Endothelial cell of umbilical vein (primary cell): Measurements from ENCODE around the gene CASP2. TPM values are rescaled to one million over a fixed set of nuclear protein-coding genes. Genes with fewer than 3 reads are reported as not detected.

ENCODE experiments used
- BruUV-seq: library from RNA; stranded (reverse); fragments of 400-500 nt; replicated peaks from 2 replicates; lab custom pipeline; 2021; lab: Mats Ljungman, UMichigan
- CTCF ChIA-PET: fragments of 300-600, 350-600 bp; sonication (Branson Sonifier 250); formaldehyde crosslinking; loops from one replicate; lab custom pipeline; 2021; ENCODE audit warnings: antibody characterized with exemption, inconsistent platforms; lab: Charles Lee
- POLR2A ChIA-PET: fragments of 300-600, 350-600 bp; sonication (Branson Sonifier 250); formaldehyde crosslinking; loops from one replicate; lab custom pipeline; 2021; ENCODE audit warnings: antibody characterized with exemption, inconsistent platforms; lab: Charles Lee
- DNase-seq: peaks from one replicate; pipeline ENCODE4 v3.0.0-alpha.2; 2011; ENCODE audit warnings: low read depth, low spot score
- FAIRE-seq: peaks from 2 replicates; lab custom pipeline; 2011; peaks lifted over from hg19 to GRCh38; lab: Jason Lieb, UNC
- H2AFZ ChIP-seq: 2 replicates; pipeline ENCODE4 v1.6.0; 2012; ENCODE audit warnings: low read depth, low read length, control low read depth, inconsistent platforms
- H3K27ac ChIP-seq: 2 replicates; pipeline ENCODE4 v1.5.1; 2011; ENCODE audit warnings: low read depth, mild to moderate bottlenecking, control low read depth, low read length, moderate library complexity; ENCODE audit not compliant: insufficient read depth
- H3K27me3 ChIP-seq, 2 experiments: 2 replicates each; pipeline versions ENCODE4 v1.6.0 to v1.6.1; 2011; ENCODE audit warnings: low read length in 2 of 2, mixed read lengths in 1 of 2; ENCODE audit not compliant: control insufficient read depth in 2 of 2, insufficient read depth in 2 of 2
- H3K36me3 ChIP-seq, 2 experiments: 2 replicates in 1 of 2; 3 replicates in 1 of 2; pipeline ENCODE4 v1.5.1; 2011; ENCODE audit warnings: low read length in 2 of 2, mild to moderate bottlenecking in 1 of 2, moderate library complexity in 1 of 2; ENCODE audit not compliant: control insufficient read depth in 2 of 2, insufficient read depth in 2 of 2; ENCODE audit errors: extremely low read depth in 1 of 2
- H3K4me1 ChIP-seq: 3 replicates; pipeline ENCODE4 v1.5.1; 2011; ENCODE audit warnings: mild to moderate bottlenecking, low read length; ENCODE audit not compliant: control insufficient read depth, insufficient read depth; ENCODE audit errors: extremely low read depth
- H3K4me2 ChIP-seq: 2 replicates; pipeline ENCODE4 v1.6.1; 2011; ENCODE audit warnings: low read length, control low read depth, mixed read lengths; ENCODE audit not compliant: insufficient read depth
- H3K4me3 ChIP-seq, 3 experiments: fragments of 200-600 bp in 1 of 3; sonication (generic), shearing (Covaris generic) in 1 of 3; replicated peaks in 1 of 3; 2 replicates each; pipeline ENCODE4 v1.5.1; 2011 to 2016; ENCODE audit warnings: control low read depth in 3 of 3, low read length in 3 of 3, mild to moderate bottlenecking in 2 of 3, inconsistent platforms in 1 of 3, low read depth in 1 of 3, moderate library complexity in 1 of 3; ENCODE audit not compliant: insufficient read depth in 1 of 3
- H3K79me2 ChIP-seq: 2 replicates; pipeline ENCODE4 v1.6.0; 2012; ENCODE audit warnings: low read length, inconsistent platforms; ENCODE audit not compliant: control insufficient read depth, insufficient read depth
- H3K9ac ChIP-seq: replicated peaks from 2 replicates; pipeline ENCODE3; 2011; ENCODE audit warnings: low read length, control low read depth; ENCODE audit not compliant: insufficient read depth; ENCODE audit errors: extremely low read depth
- H3K9me1 ChIP-seq: replicated peaks from 3 replicates; pipeline ENCODE4 v1.6.0; 2011; ENCODE audit warnings: mild to moderate bottlenecking, low read length; ENCODE audit not compliant: control insufficient read depth, insufficient read depth; ENCODE audit errors: extremely low read depth
- H3K9me3 ChIP-seq: replicated peaks from 2 replicates; pipeline ENCODE4 v1.5.1; 2012; ENCODE audit warnings: low read length, inconsistent platforms; ENCODE audit not compliant: control insufficient read depth, insufficient read depth
- H4K20me1 ChIP-seq: replicated peaks from 2 replicates; pipeline ENCODE3; 2011; ENCODE audit warnings: mild to moderate bottlenecking, low read length; ENCODE audit not compliant: control insufficient read depth, insufficient read depth; ENCODE audit errors: extremely low read depth
- CTCF ChIP-seq, 2 donors: IDR thresholded peaks; 1 replicate in 1 of 2; 2 replicates in 1 of 2; pipeline ENCODE4 v1.5.1; 2011; ENCODE audit warnings: low read length in 2 of 2, mild to moderate bottlenecking in 2 of 2, moderate library complexity in 2 of 2, control low read depth in 1 of 2, inconsistent platforms in 1 of 2, low read depth in 1 of 2; ENCODE audit not compliant: insufficient read depth in 1 of 2; ENCODE audit errors: extremely low read depth in 1 of 2
- EZH2 ChIP-seq: IDR thresholded peaks from 2 replicates; pipeline ENCODE4 v1.6.1; 2012; ENCODE audit warnings: borderline replicate concordance, low read depth, mild to moderate bottlenecking, moderate library complexity, low read length, inconsistent platforms; ENCODE audit not compliant: severe bottlenecking
- FOS ChIP-seq: IDR thresholded peaks from 2 replicates; pipeline ENCODE4 v1.6.1; 2011; ENCODE audit warnings: mild to moderate bottlenecking, low read length, moderate library complexity, borderline replicate concordance; ENCODE audit not compliant: insufficient read depth
- GATA2 ChIP-seq: IDR thresholded peaks from 2 replicates; pipeline ENCODE4 v1.7.0; 2011; ENCODE audit warnings: low read depth, mild to moderate bottlenecking, moderate library complexity, mixed read lengths, low read length; ENCODE audit not compliant: insufficient read length, insufficient read depth
- JUN ChIP-seq: IDR thresholded peaks from 2 replicates; pipeline ENCODE4 v1.6.1; 2011; ENCODE audit warnings: borderline replicate concordance, low read depth; ENCODE audit not compliant: insufficient read length, insufficient read depth
- MYC ChIP-seq: IDR thresholded peaks from one replicate; pipeline ENCODE4 v1.6.1; 2011; ENCODE audit warnings: mild to moderate bottlenecking, low read depth, low read length
- POLR2A ChIP-seq: IDR thresholded peaks from 2 replicates; pipeline ENCODE4 v1.6.1; 2012; ENCODE audit warnings: low read depth, mild to moderate bottlenecking, control low read depth, low read length
- POLR2AphosphoS5 ChIP-seq: IDR thresholded peaks from 2 replicates; pipeline ENCODE4 v1.6.1; 2012; ENCODE audit warnings: low read depth, mild to moderate bottlenecking, control low read depth, low read length, moderate library complexity; ENCODE audit not compliant: insufficient read depth
- dilution Hi-C: fragments of 300-500 bp; cut with MboI; formaldehyde crosslinking; loops from one replicate; pipeline ENCODE4 v1.15.0; 2019; ENCODE audit warnings: low sequenced_read_pairs; ENCODE audit not compliant: extremely low pct_ligation_motif_present
- intact Hi-C: fragments of 100-400 bp; cut with micrococcal nuclease; formaldehyde crosslinking; loops from one replicate; pipeline ENCODE4 v1.10.0; 2022
- polyA plus RNA-seq, 4 experiments: library from polyadenylated mRNA; depleted of rRNA in 3 of 4; stranded (reverse) in 3 of 4; unstranded in 1 of 4; fragments of >200 nt; gene quantifications; 2 replicates each; pipeline versions ENCODE4 v1.2.1 to v1.2.3, GENCODE V29; 2011 to 2012; ENCODE audit warnings: missing spikeins in 1 of 4
- total RNA-seq: library from RNA; stranded (reverse); gene quantifications from 2 replicates; pipeline ENCODE4 v1.2.3, GENCODE V29; 2021
- TF ChIP-seq, protein P1 (sequence below): IDR thresholded peaks from 2 replicates; pipeline ENCODE4 v1.6.1; 2011; ENCODE audit not compliant: insufficient read depth, insufficient read length

CASP2 gene
- total and polyA plus RNA-seq, 2 donors (not counting 3 experiments of a cell fraction or from before 2014, with no cell fraction given): 36.3 to 57.9 TPM

DNA sequence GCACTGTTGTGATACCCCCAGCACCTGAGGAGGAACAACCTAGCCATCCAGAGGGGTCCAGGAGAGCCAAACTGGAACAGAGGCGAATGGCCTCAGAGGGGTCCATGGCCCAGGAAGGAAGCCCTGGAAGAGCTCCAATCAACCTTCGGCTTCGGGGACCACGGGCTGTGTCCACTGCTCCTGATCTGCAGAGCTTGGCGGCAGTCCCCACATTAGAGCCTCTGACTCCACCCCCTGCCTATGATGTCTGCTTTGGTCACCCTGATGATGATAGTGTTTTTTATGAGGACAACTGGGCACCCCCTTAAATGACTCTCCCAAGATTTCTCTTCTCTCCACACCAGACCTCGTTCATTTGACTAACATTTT is 1.6 kb upstream of the CASP2 start:
- no peak for FAIRE-seq
- intact Hi-C loops: loop anchor here (5.0 kb wide), 1 partner anchor 44 kb away; no protein-coding TSS in a partner anchor
- POLR2A ChIA-PET: no interaction called here

GRCh38 chr7:143287339-143287934 is 714 bp upstream of the CASP2 start:
- dilution Hi-C loops (no loop called here), intact Hi-C loops (loop anchor here (5.0 kb wide), 1 partner anchor 45 kb away; no protein-coding TSS in a partner anchor)
- BruUV-seq: TSS peak; percentile 48
- FAIRE-seq: no peak
- TF ChIP-seq EZH2 (no peak), GATA2 (no peak), POLR2A (no peak), JUN (no peak), POLR2AphosphoS5 (no peak), MYC (no peak), FOS (no peak), CTCF (IDR thresholded peaks at IDR 0.05; ENCODE audit: extremely low read depth in 1 of 2, insufficient read depth in 1 of 2, low read depth in 1 of 2, low read length in 2 of 2) (no peak)
- TF ChIP-seq, protein P1, sequence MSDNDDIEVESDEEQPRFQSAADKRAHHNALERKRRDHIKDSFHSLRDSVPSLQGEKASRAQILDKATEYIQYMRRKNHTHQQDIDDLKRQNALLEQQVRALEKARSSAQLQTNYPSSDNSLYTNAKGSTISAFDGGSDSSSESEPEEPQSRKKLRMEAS: no peak
- Histone ChIP-seq H3K9me1 (no peaks in the 10 kb centered on the region), H3K4me3 (peak overlapping the region in 2 of 3 experiments; percentile 23 to 32), H3K9me3 (no peaks in the 10 kb centered on the region), H2AFZ (peak overlapping the region; percentile 86), H3K4me2 (peak overlapping the region; percentile 34), H3K79me2 (peaks cover 36% of the 10 kb centered on the region), H3K4me1 (peaks cover 23% of the 10 kb centered on the region), H3K9ac (peak overlapping the region; percentile 28), H3K36me3 (peaks cover 2 to 4% of the 10 kb centered on the region in 2 experiments), H3K27me3 (no peaks in the 10 kb centered on the region), H4K20me1 (no peaks in the 10 kb centered on the region), H3K27ac (peak overlapping the region; percentile 35)
- no peak for DNase-seq
- ChIA-PET POLR2A (interaction anchor here (0.8 to 1.4 kb wide), 8 partner anchors 8 to 99 kb away, joined by 3 to 7 read pairs (median 3); partner anchors contain the start of gene GSTK1), CTCF (interaction anchor here (0.6 to 1.5 kb wide), 13 partner anchors 8 to 700 kb away, joined by 3 to 11 read pairs (median 4); partner anchors contain the start of gene GSTK1)

More for the DNA sequence above, 1.6 kb upstream of the CASP2 start:
- Histone ChIP-seq H4K20me1 (no peaks in the 10 kb centered on the region), H3K27ac (no peak overlapping the region), H3K9me3 (no peaks in the 10 kb centered on the region), H3K9ac (no peak overlapping the region), H3K4me1 (peaks cover 23% of the 10 kb centered on the region), H3K4me2 (no peak overlapping the region), H3K9me1 (no peaks in the 10 kb centered on the region), H3K36me3 (no peaks in the 10 kb centered on the region), H2AFZ (no peak overlapping the region), H3K4me3 (no peak overlapping the region), H3K27me3 (no peaks in the 10 kb centered on the region), H3K79me2 (peaks cover 33% of the 10 kb centered on the region)
- no TSS peak for BruUV-seq
- CTCF ChIA-PET: no interaction called here
- dilution Hi-C loops: no loop called here
- no peak for DNase-seq
- no peak for TF ChIP-seq POLR2A
